ENCODE data around the gene DYDC1. TPM values are rescaled to one million over a fixed set of nuclear protein-coding genes. Genes with fewer than 3 reads are reported as not detected.

DYDC1 gene
- total and polyA plus RNA-seq, 2 experiments from 2014 or later: not detected

DNA sequence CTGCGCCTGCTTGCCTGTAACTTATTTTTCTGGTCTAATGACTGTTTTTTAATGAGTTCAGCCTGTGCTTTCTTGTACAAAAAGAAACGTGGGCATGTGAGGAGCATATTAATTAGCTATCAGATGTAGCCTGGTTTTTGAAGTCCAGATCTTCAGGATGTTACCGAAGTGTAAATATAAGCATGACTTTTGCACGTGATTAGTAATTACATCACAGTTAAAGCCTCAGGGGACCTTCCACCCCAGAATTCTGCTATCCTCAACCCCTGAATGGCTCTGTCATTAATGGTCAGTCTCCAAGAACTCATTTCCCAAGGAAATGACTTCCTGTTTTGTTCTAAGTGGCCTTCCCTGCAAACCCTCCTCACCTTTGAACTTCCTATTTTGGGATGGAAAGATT is 49.6 kb upstream of the DYDC1 start (continued):
- TF ChIP-seq ETS1 (IDR thresholded peaks at IDR 0.05) (no peak), CREB1 (CRISPR knock-in tag; IDR thresholded peaks at IDR 0.05; ENCODE audit: low read depth) (no peak), JUNB (IDR thresholded peaks at IDR 0.05; ENCODE audit: unreplicated experiment) (no peak), EZH2phosphoT487 (IDR thresholded peaks at IDR 0.05; ENCODE audit: unreplicated experiment) (no peak), EZH2 (IDR thresholded peaks at IDR 0.05; ENCODE audit: low read depth, unreplicated experiment) (no peak), REST (IDR thresholded peaks at IDR 0.05; ENCODE audit: unreplicated experiment) (no peak), STAT1 (IDR thresholded peaks at IDR 0.05; ENCODE audit: unreplicated experiment) (no peak)

GRCh38 chr10:80405626-80406025 is 49.1 kb upstream of the DYDC1 start:
- Mint-ChIP-seq H3K4me1 (peaks cover 20% of the 10 kb centered on the region), H3K27me3 (ENCODE audit: insufficient read depth, low read depth, poor library complexity) (peaks cover 15% of the 10 kb centered on the region), H3K9me3 (no peaks in the 10 kb centered on the region; the same call in 2 of the 3 replicates), H3K36me3 (ENCODE audit: low read depth) (no peaks in the 10 kb centered on the region), H3K4me3 (no peak overlapping the region), H3K27ac (no peak overlapping the region)
- no peak overlapping the region for H3K4me2 ChIP-seq
- H3K79me2 ChIP-seq (replicated peaks; ENCODE audit: insufficient read depth): peaks cover 9% of the 10 kb centered on the region; the same call in 1 of the 2 replicates
- H3K4me3 ChIP-seq: no peak overlapping the region
- H3K27ac ChIP-seq (ENCODE audit: low read depth): no peak overlapping the region
- TF ChIP-seq POLR2AphosphoS5 (IDR thresholded peaks at IDR 0.05; ENCODE audit: low read depth) (no peak), NANOG (IDR thresholded peaks at IDR 0.05; ENCODE audit: borderline replicate concordance) (no peak), ZNF114 (CRISPR knock-in tag; IDR thresholded peaks at IDR 0.05) (no peak), CTCF (conservative IDR thresholded peaks at IDR 0.05; ENCODE audit: low read depth in 2 of 2) (no peak), EZH2 (IDR thresholded peaks at IDR 0.05; ENCODE audit: low read depth, unreplicated experiment) (no peak), ZNF331 (CRISPR knock-in tag; IDR thresholded peaks at IDR 0.05; ENCODE audit: low read depth) (no peak), ETS1 (IDR thresholded peaks at IDR 0.05) (no peak)
- DNase-seq (ENCODE audit: low spot score): peak; percentile 28
- 0 out of 2 replicates have a peak, but pooled peaks cover 5% of the 10 kb centered on the region for H3F3A ChIP-seq (replicated peaks; ENCODE audit: low read depth)
- ATAC-seq: no peak
- H3K4me1 ChIP-seq (ENCODE audit: insufficient read depth): peaks cover 15% of the 10 kb centered on the region; the same call in 1 of the 2 replicates
- H4K20me1 ChIP-seq (replicated peaks; ENCODE audit: insufficient read depth): peaks cover 4% of the 10 kb centered on the region; the same call in 1 of the 2 replicates
- H3K27me3 ChIP-seq (ENCODE audit: insufficient read depth): peaks cover 29% of the 10 kb centered on the region
- H2AFZ ChIP-seq: no peak overlapping the region
- no peaks in the 10 kb centered on the region for H3K36me3 ChIP-seq (ENCODE audit: insufficient read depth)
- no peaks in the 10 kb centered on the region for H3K9me2 ChIP-seq (ENCODE audit: insufficient read depth)

All from GM23338 (cell line).